Measurements from ENCODE around the gene TFDP1.

The TFDP1 gene

GRCh38 chr13:113656003-113656588 is 71.5 kb downstream of the TFDP1 start:
- DNase-seq (ENCODE audit: low read depth): no peak
- no peak overlapping the region for H3K4me3 ChIP-seq (ENCODE audit: control insufficient read depth, low read depth, low read length)
- no peak for TF ChIP-seq CTCF (conservative IDR thresholded peaks at IDR 0.05; ENCODE audit: control insufficient read depth, insufficient read depth, low read depth, low read length)

GRCh38 chr13:113656831-113657671 is 72.5 kb downstream of the TFDP1 start:
- TF ChIP-seq CTCF (conservative IDR thresholded peaks at IDR 0.05; ENCODE audit: control insufficient read depth, insufficient read depth, low read depth, low read length): no peak
- H3K4me3 ChIP-seq (ENCODE audit: control insufficient read depth, low read depth, low read length): no peak overlapping the region
- no peak for DNase-seq (ENCODE audit: low read depth)

- DNase-seq (ENCODE audit: low read depth): no peak
- no peak for TF ChIP-seq CTCF (conservative IDR thresholded peaks at IDR 0.05; ENCODE audit: control insufficient read depth, insufficient read depth, low read depth, low read length)
- no peak within 1 kb of the TSS for H3K4me3 ChIP-seq (ENCODE audit: control insufficient read depth, low read depth, low read length)
These were observed 73.5 kb downstream of the TFDP1 start, which contains the start of gene ATP4B for GRCh38 chr13:113657851-113658741. ATP4B (minus strand) TSS chr13:113658198; CDS start chr13:113658144, 54 bp downstream.

GRCh38 chr13:113658836-113659235 is 74.3 kb downstream of the TFDP1 start:
- DNase-seq (ENCODE audit: low read depth): no peak
- TF ChIP-seq CTCF (conservative IDR thresholded peaks at IDR 0.05; ENCODE audit: control insufficient read depth, insufficient read depth, low read depth, low read length): no peak
- no peak overlapping the region for H3K4me3 ChIP-seq (ENCODE audit: control insufficient read depth, low read depth, low read length)

- TF ChIP-seq CTCF (conservative IDR thresholded peaks at IDR 0.05; ENCODE audit: control insufficient read depth, insufficient read depth, low read depth, low read length): no peak
- DNase-seq (ENCODE audit: low read depth): no peak
- H3K4me3 ChIP-seq (ENCODE audit: control insufficient read depth, low read depth, low read length): no peak overlapping the region
These were observed 74.8 kb downstream of the TFDP1 start for GRCh38 chr13:113659337-113659736.

GRCh38 chr13:113660066-113660465 is 75.5 kb downstream of the TFDP1 start:
- no peak for DNase-seq (ENCODE audit: low read depth)
- H3K4me3 ChIP-seq (ENCODE audit: control insufficient read depth, low read depth, low read length): no peak overlapping the region
- TF ChIP-seq CTCF (conservative IDR thresholded peaks at IDR 0.05; ENCODE audit: control insufficient read depth, insufficient read depth, low read depth, low read length): no peak

All from fibroblast of mammary gland (primary cell).